Measurements from ENCODE around the gene SLC39A13.

DNA sequence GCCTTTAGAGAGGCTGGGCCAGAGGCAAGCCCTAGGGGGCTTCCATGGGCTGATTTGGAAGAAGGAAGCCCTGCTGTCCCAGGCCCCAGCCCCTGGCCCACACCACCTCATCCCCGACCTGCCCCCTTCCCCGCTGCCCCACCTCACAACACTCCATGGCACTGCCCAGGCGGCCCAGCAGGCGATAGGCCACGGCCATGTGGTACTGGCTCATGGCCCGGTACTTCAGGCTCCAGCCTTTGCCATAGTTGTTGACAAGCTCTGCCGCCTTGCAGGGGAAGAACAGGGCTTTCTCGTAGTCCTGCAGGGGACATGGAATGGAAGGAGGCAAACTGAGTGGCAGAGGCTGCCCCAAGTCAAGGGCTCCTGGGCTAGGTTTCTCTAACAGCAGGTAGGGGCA is 34.1 kb downstream of the SLC39A13 start:
- no peak for TF ChIP-seq POLR2A (IDR thresholded peaks at IDR 0.05)
- TF ChIP-seq, protein P1, sequence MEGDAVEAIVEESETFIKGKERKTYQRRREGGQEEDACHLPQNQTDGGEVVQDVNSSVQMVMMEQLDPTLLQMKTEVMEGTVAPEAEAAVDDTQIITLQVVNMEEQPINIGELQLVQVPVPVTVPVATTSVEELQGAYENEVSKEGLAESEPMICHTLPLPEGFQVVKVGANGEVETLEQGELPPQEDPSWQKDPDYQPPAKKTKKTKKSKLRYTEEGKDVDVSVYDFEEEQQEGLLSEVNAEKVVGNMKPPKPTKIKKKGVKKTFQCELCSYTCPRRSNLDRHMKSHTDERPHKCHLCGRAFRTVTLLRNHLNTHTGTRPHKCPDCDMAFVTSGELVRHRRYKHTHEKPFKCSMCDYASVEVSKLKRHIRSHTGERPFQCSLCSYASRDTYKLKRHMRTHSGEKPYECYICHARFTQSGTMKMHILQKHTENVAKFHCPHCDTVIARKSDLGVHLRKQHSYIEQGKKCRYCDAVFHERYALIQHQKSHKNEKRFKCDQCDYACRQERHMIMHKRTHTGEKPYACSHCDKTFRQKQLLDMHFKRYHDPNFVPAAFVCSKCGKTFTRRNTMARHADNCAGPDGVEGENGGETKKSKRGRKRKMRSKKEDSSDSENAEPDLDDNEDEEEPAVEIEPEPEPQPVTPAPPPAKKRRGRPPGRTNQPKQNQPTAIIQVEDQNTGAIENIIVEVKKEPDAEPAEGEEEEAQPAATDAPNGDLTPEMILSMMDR (IDR thresholded peaks at IDR 0.05) = no peak

Measured in thyroid gland (tissue), 4 donors.